ENCODE results near the gene FAM13A.

FAM13A gene

GRCh38 chr4:88830598-88830997, 226.4 kb downstream of the FAM13A start:
- in situ Hi-C loops (cut with HindIII; ENCODE audit: low pct_ligation_motif_present, low pct_unique_long_range_greater_than_20kb, low sequenced_read_pairs): no loop called here
- DNase-seq: no peak

DNA sequence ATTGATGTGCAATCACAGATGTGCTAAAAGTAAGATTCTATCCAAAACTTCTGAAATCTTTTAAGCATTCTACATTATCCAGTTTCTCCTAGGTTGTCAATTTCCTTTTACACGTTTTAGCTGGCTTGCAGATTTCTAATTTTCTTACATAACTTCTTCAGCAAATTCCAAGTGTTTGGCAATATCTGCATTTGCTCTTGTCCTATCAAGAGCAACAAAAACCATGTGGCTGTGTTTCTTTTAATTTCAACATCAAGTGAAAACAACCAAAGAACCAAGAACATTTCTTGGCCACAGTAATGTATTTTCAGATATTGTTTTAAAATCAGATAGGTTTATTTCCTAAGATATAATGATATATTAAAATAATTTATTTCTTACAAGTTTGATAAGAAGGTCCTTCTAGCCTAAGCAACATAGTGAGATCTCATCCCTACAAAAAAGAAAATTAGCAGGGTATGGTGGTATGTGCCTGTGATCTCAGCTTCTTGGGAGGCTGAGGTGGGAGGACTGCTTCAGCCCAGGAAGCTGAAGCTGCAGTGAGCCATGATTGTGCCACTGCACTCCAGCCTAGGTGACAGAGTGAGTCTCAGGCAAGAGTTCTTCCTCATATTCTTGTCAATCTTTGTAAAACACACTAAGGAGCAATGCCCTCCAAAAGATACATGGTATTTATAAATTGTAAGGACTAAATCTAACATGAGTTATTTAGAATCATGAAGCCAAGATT, 228.0 kb downstream of the FAM13A start:
- in situ Hi-C loops (cut with HindIII; ENCODE audit: low pct_ligation_motif_present, low pct_unique_long_range_greater_than_20kb, low sequenced_read_pairs): no loop called here
- no peak for DNase-seq

- in situ Hi-C loops (cut with HindIII; ENCODE audit: low pct_ligation_motif_present, low pct_unique_long_range_greater_than_20kb, low sequenced_read_pairs): no loop called here
- DNase-seq: no peak
Measured at GRCh38 chr4:88827442-88827841, 229.5 kb downstream of the FAM13A start.

GRCh38 chr4:88826771-88827170, 230.2 kb downstream of the FAM13A start:
- in situ Hi-C loops (cut with HindIII; ENCODE audit: low pct_ligation_motif_present, low pct_unique_long_range_greater_than_20kb, low sequenced_read_pairs): no loop called here

GRCh38 chr4:88825931-88826330, 231.1 kb downstream of the FAM13A start:
- in situ Hi-C loops (cut with HindIII; ENCODE audit: low pct_ligation_motif_present, low pct_unique_long_range_greater_than_20kb, low sequenced_read_pairs): no loop called here
- no peak for DNase-seq

More at GRCh38 chr4:88826771-88827170, 230.2 kb downstream of the FAM13A start:
- DNase-seq: no peak

GRCh38 chr4:88823058-88823919, 233.7 kb downstream of the FAM13A start:
- peak; percentile 82 for DNase-seq
- in situ Hi-C loops (cut with HindIII; ENCODE audit: low pct_ligation_motif_present, low pct_unique_long_range_greater_than_20kb, low sequenced_read_pairs): loop anchor here (25.0 kb wide), 1 partner anchor 189 kb away; no protein-coding TSS in a partner anchor

- no peak for DNase-seq
- in situ Hi-C loops (cut with HindIII; ENCODE audit: low pct_ligation_motif_present, low pct_unique_long_range_greater_than_20kb, low sequenced_read_pairs): loop anchor here (25.0 kb wide), 1 partner anchor 190 kb away; no protein-coding TSS in a partner anchor
Measured at GRCh38 chr4:88822034-88822789, 234.8 kb downstream of the FAM13A start.

GRCh38 chr4:88821522-88821921, 235.5 kb downstream of the FAM13A start:
- DNase-seq: no peak
- in situ Hi-C loops (cut with HindIII; ENCODE audit: low pct_ligation_motif_present, low pct_unique_long_range_greater_than_20kb, low sequenced_read_pairs): loop anchor here (25.0 kb wide), 1 partner anchor 191 kb away; no protein-coding TSS in a partner anchor

- in situ Hi-C loops (cut with HindIII; ENCODE audit: low pct_ligation_motif_present, low pct_unique_long_range_greater_than_20kb, low sequenced_read_pairs): loop anchor here (25.0 kb wide), 1 partner anchor 191 kb away; no protein-coding TSS in a partner anchor
Measured at GRCh38 chr4:88820698-88821415, 236.1 kb downstream of the FAM13A start.

DNA sequence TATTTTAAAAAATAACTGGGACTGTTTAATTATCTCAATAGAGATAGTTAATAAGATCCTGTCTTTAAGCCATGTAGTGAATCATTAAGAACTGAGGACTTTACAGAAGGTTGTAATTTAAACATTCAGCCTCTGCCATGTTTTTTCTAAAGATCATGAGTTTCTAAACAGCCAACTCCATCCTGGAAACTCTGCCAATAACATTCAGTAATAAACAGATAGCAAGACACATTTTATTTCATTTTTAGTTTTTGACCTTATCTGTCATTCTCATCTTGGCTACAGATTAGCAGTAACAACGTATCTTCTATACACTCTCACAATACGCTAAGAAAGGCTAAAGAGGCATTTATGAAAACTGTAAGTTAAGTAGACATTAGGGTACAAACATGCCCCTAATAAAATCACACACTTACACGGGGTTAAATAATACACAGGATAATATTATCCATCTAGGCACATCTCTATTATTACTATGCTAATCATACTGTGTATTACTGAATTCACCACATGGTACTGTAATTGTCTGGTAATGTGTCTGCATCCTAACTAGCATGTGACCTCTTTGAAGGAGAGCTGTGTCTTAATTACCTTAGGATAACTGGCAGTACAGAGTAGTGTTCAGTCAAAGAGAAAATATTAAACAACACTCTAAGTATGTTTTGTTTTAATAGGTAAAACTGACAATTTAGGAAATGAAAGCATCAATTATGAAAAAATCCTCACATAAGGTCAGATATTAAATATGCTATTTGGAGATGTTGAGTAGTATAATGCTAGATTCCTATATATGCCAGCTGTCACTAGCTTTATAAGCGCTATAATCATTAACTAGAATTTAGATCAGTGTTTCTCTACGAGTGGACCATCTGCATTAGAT, 236.9 kb downstream of the FAM13A start:
- in situ Hi-C loops (cut with HindIII; ENCODE audit: low pct_ligation_motif_present, low pct_unique_long_range_greater_than_20kb, low sequenced_read_pairs): loop anchor here (25.0 kb wide), 1 partner anchor 192 kb away; no protein-coding TSS in a partner anchor
- DNase-seq: no peak

More at GRCh38 chr4:88820698-88821415, 236.1 kb downstream of the FAM13A start:
- no peak for DNase-seq

DNA sequence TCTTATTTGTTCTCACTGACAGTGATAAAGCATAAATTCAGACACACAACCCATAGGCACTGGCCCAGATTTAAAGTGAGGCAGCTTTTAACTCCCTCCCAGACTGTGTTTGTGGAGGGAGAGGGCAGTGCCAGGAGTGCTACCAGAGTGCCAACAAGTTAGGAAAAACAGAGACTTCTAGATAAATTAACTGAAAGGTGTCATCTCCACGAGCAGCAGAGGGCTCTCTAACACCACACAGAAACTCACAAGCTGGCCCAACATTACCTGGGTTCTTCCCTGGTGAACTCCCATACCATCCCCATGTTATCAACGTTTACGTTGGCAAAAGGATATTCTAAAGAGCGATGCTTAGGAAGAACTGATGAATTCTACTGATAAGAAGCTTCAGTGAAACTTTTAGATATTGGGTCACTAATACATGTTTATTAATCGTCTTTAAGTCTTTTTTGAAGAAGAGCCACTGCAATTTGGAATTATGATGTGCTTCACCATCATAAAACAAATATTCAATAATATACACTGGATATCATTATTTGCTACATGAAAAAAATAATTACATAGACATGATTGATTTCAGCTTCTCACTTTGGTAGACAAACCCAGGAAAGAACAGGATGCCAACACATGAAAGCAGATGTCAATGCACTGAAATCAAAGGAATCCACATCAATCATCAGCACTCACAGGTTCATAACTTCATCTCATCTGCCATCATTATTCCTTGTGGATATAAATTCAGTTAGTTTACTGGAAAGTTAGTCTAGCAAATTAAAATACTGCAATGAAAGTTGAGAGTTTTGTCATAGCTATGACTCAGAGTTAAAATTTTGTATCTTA, 238.1 kb downstream of the FAM13A start:
- in situ Hi-C loops (cut with HindIII; ENCODE audit: low pct_ligation_motif_present, low pct_unique_long_range_greater_than_20kb, low sequenced_read_pairs): loop anchor here (25.0 kb wide), 1 partner anchor 193 kb away; no protein-coding TSS in a partner anchor

GRCh38 chr4:88817740-88818139, 239.2 kb downstream of the FAM13A start:
- DNase-seq: no peak
- in situ Hi-C loops (cut with HindIII; ENCODE audit: low pct_ligation_motif_present, low pct_unique_long_range_greater_than_20kb, low sequenced_read_pairs): loop anchor here (25.0 kb wide), 1 partner anchor 195 kb away; no protein-coding TSS in a partner anchor

More for the DNA sequence above, 238.1 kb downstream of the FAM13A start:
- DNase-seq: peak; percentile 55

- DNase-seq: no peak
- in situ Hi-C loops (cut with HindIII; ENCODE audit: low pct_ligation_motif_present, low pct_unique_long_range_greater_than_20kb, low sequenced_read_pairs): loop anchor here (25.0 kb wide), 1 partner anchor 196 kb away; no protein-coding TSS in a partner anchor
Measured at GRCh38 chr4:88816360-88816759, 240.6 kb downstream of the FAM13A start.

DNA sequence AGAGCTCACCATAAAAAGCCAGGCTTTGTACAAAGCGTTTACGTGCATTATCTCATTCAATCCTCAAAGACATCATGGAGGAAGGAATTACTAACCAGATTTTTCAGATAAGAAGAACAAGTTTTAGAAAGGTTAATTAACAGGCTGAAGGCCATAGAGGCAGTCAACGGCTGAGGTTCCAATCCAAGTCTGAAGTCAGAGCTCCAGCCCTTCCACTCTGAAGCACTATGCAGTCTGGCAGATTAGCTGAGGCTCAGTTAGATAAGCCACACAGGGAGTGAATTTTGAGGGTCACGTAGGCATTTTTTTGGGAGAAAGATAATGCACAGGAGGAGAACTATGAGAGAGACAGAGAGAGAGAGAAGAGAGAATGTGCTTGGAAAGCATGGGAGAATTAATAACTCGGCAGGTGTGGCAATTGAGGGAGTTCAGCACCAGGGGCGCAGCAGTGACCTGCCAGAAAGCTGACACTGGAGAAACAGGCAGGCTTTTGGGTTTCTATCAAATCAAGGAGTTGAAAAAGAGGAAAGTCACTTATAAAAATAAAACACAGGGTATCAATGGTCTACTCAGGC, 242.9 kb downstream of the FAM13A start:
- in situ Hi-C loops (cut with HindIII; ENCODE audit: low pct_ligation_motif_present, low pct_unique_long_range_greater_than_20kb, low sequenced_read_pairs): loop anchor here (25.0 kb wide), 1 partner anchor 198 kb away; no protein-coding TSS in a partner anchor
- no peak for DNase-seq

- no peak for DNase-seq
- in situ Hi-C loops (cut with HindIII; ENCODE audit: low pct_ligation_motif_present, low pct_unique_long_range_greater_than_20kb, low sequenced_read_pairs): loop anchor here (25.0 kb wide), 1 partner anchor 199 kb away; no protein-coding TSS in a partner anchor
Measured at GRCh38 chr4:88813013-88813412, 244.0 kb downstream of the FAM13A start.

DNA sequence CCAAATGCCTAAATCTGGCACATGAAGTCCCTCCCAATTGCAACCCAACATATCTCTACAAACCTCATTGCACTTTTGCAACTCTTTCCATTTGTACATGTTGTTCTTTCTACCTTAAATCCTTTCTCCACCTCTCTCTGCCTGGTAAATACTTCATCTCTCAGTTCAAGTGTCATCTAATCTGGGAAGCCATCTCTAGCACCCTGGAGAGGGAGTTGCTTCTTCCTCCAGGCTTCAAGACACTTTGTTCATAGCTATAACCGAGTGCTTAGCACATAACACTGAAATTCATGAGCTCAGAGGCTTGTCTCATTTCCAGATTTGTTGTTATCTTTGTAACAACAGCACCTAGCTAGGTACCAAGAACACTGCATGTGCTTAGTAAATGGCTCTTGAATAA, 244.6 kb downstream of the FAM13A start:
- in situ Hi-C loops (cut with HindIII; ENCODE audit: low pct_ligation_motif_present, low pct_unique_long_range_greater_than_20kb, low sequenced_read_pairs): loop anchor here (25.0 kb wide), 1 partner anchor 200 kb away; no protein-coding TSS in a partner anchor
- DNase-seq: no peak

All from ACHN (cell line).